SK-MEL-5 (cell line): Measurements from ENCODE around the gene COQ8A. TPM values are rescaled to one million over a fixed set of nuclear protein-coding genes. Genes with fewer than 3 reads are reported as not detected.

Source experiments
- DNase-seq: peaks from one replicate; pipeline ENCODE4 v3.0.0-alpha.2; 2016; ENCODE audit warnings: low read depth, low spot score
- in situ Hi-C: cut with HindIII; loops from 2 replicates; pipeline ENCODE4 v1.10.0; 2016; ENCODE audit warnings: low sequenced_read_pairs, high pct_unique_total_duplicates, low pct_unique_long_range_greater_than_20kb
- small RNA-seq, 2 experiments: library from RNA; depleted of rRNA; stranded (forward); fragments of <200 nt; gene quantifications; one replicate each; pipeline ENCODE3, GENCODE V24; 2014
- total RNA-seq: library from RNA; depleted of rRNA; stranded (reverse); fragments of >200 nt; shearing (Covaris generic); gene quantifications from 2 replicates; pipeline ENCODE4 v1.2.3, GENCODE V29; 2014; rRNA removed

Gene COQ8A
- total RNA-seq, 1 experiment from 2014 or later = 22.8 TPM

DNA sequence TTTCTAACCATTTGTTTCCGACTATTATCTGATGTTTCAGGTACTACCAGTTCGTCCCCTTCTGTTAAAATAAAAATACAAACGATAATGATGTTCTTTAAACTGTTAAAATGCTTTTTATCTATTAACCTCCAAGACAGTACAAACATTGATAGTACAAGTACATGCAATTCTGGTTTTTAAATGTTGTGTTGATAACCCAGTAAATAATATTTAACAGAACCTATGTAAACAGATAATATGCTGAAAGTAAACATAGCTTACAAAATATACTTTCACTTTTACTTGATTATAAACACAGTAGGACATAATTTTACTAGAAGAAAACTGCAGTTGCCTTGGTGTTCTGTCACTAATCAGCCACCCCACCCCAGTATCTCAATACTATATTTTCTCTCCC lies 76.9 kb downstream of the COQ8A start:
- in situ Hi-C loops = no loop called here
- DNase-seq = no peak

DNA sequence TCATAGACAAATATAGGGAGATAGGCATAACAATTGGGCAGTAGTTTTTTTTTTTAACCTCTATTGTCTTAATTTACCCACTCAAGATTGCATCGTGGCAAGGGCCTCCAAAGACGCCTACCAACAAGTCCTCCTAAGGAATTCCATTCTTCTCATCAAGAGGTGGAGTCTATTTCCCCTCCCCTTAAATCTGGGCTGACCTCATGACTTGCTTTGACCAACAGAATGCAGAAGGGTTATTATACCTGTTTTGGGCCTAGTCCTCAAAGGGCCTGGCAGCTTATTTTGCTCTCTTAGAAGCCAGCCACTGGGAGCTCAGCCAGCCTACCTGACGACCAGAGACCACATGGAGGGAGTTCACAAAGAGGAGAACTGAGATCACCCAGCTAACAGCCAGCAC lies 92.3 kb downstream of the COQ8A start:
- in situ Hi-C loops = no loop called here
- no peak for DNase-seq

DNA sequence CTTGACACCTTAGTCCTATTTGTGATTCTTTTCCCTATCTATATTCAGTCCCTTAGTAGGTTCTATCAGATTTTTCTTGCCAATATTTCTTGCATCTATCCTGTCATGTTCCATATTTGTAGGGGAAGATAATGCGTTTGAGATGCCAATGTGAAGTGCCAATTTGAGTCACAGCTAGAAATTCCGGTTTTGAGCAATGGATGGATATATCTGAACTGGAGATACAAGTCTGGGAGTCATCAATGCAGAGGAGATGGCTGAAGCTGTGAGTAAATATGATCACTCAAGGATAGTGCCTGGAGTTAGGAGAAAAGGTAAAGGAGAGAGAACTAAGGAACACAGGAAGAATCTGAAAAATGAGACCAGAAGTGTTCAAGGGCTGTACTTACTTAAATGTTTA lies 93.8 kb downstream of the COQ8A start:
- in situ Hi-C loops = no loop called here

GRCh38 chr1:227035316-227035715 lies 95.2 kb downstream of the COQ8A start:
- DNase-seq = no peak
- in situ Hi-C loops = no loop called here

More for the DNA sequence above, 93.8 kb downstream of the COQ8A start:
- no peak for DNase-seq

DNA sequence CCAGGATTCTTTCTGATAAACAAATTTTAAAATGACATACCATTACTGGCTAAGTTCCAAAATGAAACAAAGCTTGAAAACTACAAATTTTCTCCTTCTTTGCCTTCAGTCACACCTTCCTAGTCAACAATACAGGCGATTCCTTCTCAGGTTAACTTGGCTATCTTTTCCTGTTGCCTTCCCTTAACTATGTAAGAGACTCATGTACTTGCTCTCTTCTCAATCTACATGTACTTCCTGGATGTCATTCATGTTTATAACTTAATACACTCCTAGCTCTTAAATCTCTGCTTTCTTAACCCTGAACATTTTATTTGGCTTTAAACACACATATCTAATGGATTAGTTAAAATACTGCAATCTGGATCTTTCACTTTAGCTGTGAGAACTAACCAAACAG lies 97.0 kb downstream of the COQ8A start:
- in situ Hi-C loops = no loop called here
- no peak for DNase-seq

Small RNA genes lying within 50 kb of the gene (small RNA-seq; reads per million reads assigned to genes)
- 0 reads per million in 2 experiments for gene AL353689.1

Other genes with a start within 250 kb of the COQ8A start
- 56.9 and 66.0 TPM in 2 replicates for gene ITPKB, start 201.0 kb upstream of the COQ8A start, total RNA-seq
- gene PSEN2, start 69.7 kb upstream of the COQ8A start, total RNA-seq = 79.2 and 81.6 TPM in 2 replicates